GM12874 (cell line): Measurements from ENCODE around the gene EPAS1.

Experiments
- TF ChIP-seq, protein P1 (sequence below): IDR thresholded peaks from 2 replicates; pipeline ENCODE4 v1.5.1; 2011; ENCODE audit warnings: low read depth, mild to moderate bottlenecking, control low read depth, low read length, moderate library complexity; ENCODE audit not compliant: insufficient read depth

The EPAS1 gene

GRCh38 chr2:46342566-46343315 lies 45.5 kb downstream of the EPAS1 start:
- TF ChIP-seq, protein P1, sequence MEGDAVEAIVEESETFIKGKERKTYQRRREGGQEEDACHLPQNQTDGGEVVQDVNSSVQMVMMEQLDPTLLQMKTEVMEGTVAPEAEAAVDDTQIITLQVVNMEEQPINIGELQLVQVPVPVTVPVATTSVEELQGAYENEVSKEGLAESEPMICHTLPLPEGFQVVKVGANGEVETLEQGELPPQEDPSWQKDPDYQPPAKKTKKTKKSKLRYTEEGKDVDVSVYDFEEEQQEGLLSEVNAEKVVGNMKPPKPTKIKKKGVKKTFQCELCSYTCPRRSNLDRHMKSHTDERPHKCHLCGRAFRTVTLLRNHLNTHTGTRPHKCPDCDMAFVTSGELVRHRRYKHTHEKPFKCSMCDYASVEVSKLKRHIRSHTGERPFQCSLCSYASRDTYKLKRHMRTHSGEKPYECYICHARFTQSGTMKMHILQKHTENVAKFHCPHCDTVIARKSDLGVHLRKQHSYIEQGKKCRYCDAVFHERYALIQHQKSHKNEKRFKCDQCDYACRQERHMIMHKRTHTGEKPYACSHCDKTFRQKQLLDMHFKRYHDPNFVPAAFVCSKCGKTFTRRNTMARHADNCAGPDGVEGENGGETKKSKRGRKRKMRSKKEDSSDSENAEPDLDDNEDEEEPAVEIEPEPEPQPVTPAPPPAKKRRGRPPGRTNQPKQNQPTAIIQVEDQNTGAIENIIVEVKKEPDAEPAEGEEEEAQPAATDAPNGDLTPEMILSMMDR = no peak

- TF ChIP-seq, protein P1 = no peak
Measured at GRCh38 chr2:46344706-46345105, 47.5 kb downstream of the EPAS1 start.

DNA sequence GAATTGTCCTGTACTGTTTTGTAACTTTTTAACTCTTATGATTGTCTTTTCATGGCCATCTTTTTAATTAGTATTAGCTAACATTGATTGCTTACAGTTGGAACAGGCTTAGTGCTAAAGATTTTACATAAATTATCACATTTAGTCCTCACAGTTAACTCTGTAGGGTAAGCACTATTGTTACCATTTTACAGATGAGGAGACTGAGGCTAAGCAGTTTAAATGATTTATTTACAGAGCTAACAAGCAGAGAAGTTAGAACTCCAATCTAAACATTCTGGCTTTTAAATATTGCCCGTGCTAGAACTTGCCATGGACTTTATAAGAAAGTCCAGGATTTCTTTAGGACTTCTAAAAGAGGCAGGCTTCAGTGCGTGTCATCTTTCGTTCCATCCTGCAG lies 48.6 kb downstream of the EPAS1 start:
- TF ChIP-seq, protein P1 = no peak

- TF ChIP-seq, protein P1 = no peak
Measured at GRCh38 chr2:46346719-46347118, 49.5 kb downstream of the EPAS1 start.

DNA sequence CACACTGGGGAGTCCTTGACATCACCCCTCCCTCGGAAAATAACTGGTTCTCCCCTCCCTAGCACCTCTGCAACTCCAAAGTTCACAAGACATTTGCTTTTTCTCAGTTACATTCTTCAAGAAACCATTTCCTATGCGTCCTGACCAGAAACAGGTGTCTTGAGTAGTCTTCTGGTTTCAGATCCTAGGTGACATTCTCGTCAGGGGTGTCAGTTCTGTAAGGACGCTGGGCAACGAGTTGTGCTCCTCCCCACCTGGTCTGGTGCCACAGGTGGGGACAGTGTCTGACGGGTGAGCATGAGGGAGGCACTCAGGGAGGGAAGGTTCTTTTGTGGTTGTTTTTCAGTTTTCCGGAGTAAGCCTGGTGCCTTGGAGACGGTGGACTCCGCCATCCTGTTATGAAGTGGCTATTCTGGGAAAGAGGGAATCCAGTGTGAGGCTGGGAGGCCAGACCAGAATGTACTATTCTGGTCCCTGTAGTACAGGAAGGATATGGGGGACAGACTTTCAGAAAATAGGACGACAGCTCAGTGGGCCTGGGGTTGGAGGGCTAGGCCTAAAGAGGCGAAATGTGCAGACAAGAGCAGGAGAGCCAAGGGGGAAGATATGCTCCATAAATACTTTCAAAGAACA lies 50.6 kb downstream of the EPAS1 start:
- TF ChIP-seq, protein P1 = no peak

DNA sequence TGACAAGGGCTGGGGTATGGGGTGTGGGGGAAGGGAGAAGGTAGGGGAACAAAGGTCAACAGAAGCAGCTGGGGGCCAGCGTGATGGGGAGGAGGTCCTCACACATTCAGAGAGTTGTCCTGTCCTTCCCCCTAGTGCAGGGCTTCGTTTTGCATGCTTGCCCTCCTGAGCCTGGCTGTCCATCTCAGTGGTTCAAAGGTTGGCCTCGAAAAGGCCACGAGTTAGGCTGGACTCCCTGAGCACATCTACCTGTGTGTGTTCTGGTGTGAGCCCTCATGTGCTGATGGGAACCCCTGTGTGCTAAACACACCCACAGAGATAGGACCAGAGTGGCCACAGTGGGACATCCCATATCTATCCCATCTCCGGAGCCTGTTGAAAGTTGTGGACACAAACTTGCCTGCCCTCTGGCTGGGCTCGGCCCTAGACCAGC lies 51.9 kb downstream of the EPAS1 start:
- TF ChIP-seq, protein P1 = no peak

DNA sequence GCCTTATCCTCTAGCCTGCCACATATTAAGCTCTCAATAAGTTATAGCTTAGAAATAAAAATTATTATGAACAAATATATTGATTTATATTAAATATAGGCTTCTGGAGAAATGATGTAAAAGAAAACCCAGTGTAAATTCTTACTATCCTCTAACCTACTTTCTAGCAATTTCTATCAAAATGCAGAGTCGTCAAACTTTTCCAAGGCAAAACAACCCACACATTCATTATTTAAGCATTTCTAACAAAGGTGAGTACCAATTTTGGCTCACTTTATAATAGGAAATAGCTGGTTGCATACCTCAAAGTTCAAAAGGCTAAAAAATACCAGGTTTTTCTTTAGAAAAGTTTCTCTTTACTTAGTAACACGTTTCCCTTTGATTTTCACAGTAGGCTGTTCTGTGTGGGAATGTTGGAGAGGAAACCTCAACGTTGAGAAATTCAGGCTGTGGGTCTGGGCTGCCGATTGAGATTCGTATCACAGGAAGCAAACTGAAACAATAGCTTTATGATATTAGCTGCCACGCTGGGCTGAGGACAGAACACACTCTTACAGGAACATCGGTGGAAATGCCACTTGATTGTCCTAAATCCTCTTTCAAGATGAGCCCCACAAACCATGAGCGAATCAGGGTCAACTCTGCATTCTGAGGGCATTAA lies 53.0 kb downstream of the EPAS1 start:
- TF ChIP-seq, protein P1 = no peak
